ENCODE results near the gene KMT2B. TPM values are rescaled to one million over a fixed set of nuclear protein-coding genes. Genes with fewer than 3 reads are reported as not detected.

The KMT2B gene
- total and polyA plus RNA-seq, 9 of the 15 experiments (the other 6 are each of a cell fraction or from before 2014, with no cell fraction given) = 0.63 to 43.9 (median 8.1) TPM

GRCh38 chr19:35740423-35741202 is 22.8 kb downstream of the KMT2B start (continued):
- no peak for TF ChIP-seq ZBTB34 (CRISPR knock-in tag; IDR thresholded peaks at IDR 0.05)
- no peak for TF ChIP-seq MCM7 (IDR thresholded peaks at IDR 0.05)
- no peak for TF ChIP-seq ZNF586 (CRISPR knock-in tag; conservative IDR thresholded peaks at IDR 0.05)
- TF ChIP-seq MLX (CRISPR knock-in tag; conservative IDR thresholded peaks at IDR 0.05) = no peak
- TF ChIP-seq SMARCC2 (IDR thresholded peaks at IDR 0.05; ENCODE audit: low read depth) = no peak
- no peak for TF ChIP-seq MED1 (CRISPR knock-in tag; IDR thresholded peaks at IDR 0.05; ENCODE audit: borderline replicate concordance)
- TF ChIP-seq HDAC2 (IDR thresholded peaks at IDR 0.05) = peak; percentile 70
- no peak for TF ChIP-seq PHB (CRISPR knock-in tag; IDR thresholded peaks at IDR 0.05)
- TF ChIP-seq NFE2 (IDR thresholded peaks at IDR 0.05; ENCODE audit: low read depth) = 0 out of 2 replicates have a peak, but pooled peaks have one; percentile 6
- peak; percentile 88 for TF ChIP-seq HDGF (IDR thresholded peaks at IDR 0.05)
- TF ChIP-seq ILF3 (IDR thresholded peaks at IDR 0.05; ENCODE audit: borderline replicate concordance) = no peak
- TF ChIP-seq ZNF639 (CRISPR knock-in tag; conservative IDR thresholded peaks at IDR 0.05 in 1 of 2, IDR thresholded peaks at IDR 0.05 in 1 of 2) = no peak
- no peak for TF ChIP-seq ESRRB (CRISPR knock-in tag; IDR thresholded peaks at IDR 0.05; ENCODE audit: borderline replicate concordance)
- peak; percentile 58 to 64 for TF ChIP-seq E2F6 (IDR thresholded peaks at IDR 0.05; ENCODE audit: borderline replicate concordance in 1 of 2, extremely low read depth in 1 of 2, insufficient read depth in 1 of 2, insufficient read length in 1 of 2, low read depth in 1 of 2, low read length in 1 of 2, poor library complexity in 1 of 2, severe bottlenecking in 1 of 2)
- TF ChIP-seq ZNF316 (IDR thresholded peaks at IDR 0.05) = no peak
- TF ChIP-seq MTF1 (CRISPR knock-in tag; IDR thresholded peaks at IDR 0.05; ENCODE audit: borderline replicate concordance) = no peak
- TF ChIP-seq RBM22 (IDR thresholded peaks at IDR 0.05; ENCODE audit: low read depth, low read length, poor library complexity, severe bottlenecking) = no peak
- no peak for TF ChIP-seq ZNF644 (tag; IDR thresholded peaks at IDR 0.05; ENCODE audit: low read depth)
- TF ChIP-seq RHOXF2B (CRISPR knock-in tag; conservative IDR thresholded peaks at IDR 0.05) = no peak
- no peak for TF ChIP-seq STAG1 (CRISPR knock-in tag; IDR thresholded peaks at IDR 0.05; ENCODE audit: borderline replicate concordance)
- TF ChIP-seq ZNF224 (CRISPR knock-in tag; IDR thresholded peaks at IDR 0.05) = no peak
- TF ChIP-seq TFAM (CRISPR knock-in tag; conservative IDR thresholded peaks at IDR 0.05) = no peak

Data from K562 (cell line).